ENCODE results near the gene NIPAL1.
"Not testable (repeated sequence)": the region's sequence is repeated elsewhere in the genome, so short reads cannot be mapped to it uniquely, and the experiment has no call there.

NIPAL1 gene

DNA sequence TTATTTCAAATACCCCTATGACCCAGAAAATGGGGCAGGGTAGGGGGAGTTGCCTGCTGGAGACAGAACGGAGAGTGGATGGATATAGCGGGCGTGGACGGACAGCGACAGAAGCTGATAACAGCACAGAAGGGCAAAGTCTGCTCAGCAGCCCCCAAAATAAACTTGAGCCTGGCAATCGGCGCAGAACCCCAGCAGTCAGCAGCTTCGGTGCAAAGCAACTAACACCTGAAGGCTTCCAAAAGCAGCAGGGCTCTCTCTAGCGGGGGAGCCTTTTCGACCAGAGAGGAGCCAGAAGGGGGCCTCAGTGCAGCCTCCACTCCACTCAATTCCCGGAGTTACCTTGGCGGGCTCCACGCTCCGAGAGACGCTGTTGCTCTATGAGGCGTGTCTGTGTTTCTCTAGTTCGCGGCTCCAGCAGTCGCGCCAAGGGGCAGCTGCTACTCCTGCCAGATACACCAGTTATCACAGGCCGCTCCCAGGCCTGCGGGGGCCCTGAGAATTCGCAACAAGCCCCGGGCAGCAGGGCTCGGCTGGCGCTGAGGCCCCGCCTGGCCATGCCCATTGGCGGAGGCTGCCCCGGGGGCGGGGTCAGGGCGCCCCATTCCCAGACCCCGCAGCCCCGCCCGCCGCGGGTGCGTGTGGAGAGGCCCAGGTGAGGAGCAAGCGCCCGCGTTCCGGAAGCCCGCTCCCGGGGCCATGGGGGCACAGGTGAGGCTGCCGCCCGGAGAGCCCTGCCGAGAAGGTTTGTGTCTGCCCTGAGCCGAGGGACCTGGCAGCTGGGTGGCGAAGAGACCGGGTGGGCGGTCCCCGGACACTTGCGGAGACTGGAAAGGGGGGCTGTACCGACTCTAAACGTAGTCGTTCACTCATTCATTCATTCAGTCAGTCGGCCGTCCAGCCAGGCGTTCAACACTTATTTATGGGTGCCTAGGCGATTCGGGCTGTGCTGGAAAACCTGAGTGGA lies at the start of gene NIPAL1, which contains the start of gene CNGA1:
NIPAL1 (plus strand) TSS at position 632 of the 967 bp plus-strand sequence; CDS start at position 700, 68 bp downstream.
CNGA1 (minus strand) TSS at position 541 of the 967 bp plus-strand sequence. CDS start 63,992 bp downstream, outside the sequence.
- FAIRE-seq: no peak
- peak; percentile 45 for DNase-seq (ENCODE audit: insufficient read length, low spot score)

DNA sequence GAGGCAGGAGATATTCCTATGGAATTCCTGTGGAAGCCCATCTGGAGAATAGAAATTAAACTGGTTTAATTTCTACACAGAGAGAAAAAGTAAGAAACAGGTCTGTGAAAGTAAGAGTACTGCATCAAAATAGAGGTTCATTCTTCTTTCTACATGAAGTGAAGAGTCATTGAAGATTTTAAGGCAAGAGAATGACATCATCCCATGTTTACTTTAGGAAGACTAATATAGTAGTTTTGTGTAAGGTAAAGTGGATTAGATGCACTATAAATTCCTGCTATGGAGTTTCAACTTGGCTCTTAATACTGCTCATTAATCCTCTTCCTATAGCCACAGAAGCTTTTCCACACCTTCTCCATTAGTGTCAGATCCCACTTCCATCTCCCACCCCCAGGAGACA lies 47.7 kb upstream of the NIPAL1 start:
- FAIRE-seq (no peak), DNase-seq (ENCODE audit: insufficient read length, low spot score) (no peak)

DNA sequence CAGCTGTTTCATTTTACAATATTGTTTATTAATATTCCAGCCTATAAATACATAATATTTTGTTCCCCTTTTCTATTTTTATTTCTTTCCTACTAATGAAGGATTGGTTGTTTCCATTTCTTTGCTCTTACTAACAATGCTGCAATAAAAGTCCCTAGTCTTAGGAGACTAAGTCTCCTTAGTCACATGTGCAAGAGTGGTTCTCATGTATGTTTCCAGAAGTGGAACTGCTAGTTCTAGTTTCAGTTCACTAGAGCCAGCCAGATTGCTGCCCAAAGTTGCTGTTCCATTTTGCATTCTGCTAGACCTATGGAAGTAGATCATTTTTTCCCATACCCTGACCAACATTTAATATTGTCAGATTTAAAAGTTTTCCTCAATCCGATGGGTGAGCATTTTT lies 44.4 kb upstream of the NIPAL1 start:
- DNase-seq (ENCODE audit: insufficient read length, low spot score) (no peak), FAIRE-seq (peak; percentile 4)

DNA sequence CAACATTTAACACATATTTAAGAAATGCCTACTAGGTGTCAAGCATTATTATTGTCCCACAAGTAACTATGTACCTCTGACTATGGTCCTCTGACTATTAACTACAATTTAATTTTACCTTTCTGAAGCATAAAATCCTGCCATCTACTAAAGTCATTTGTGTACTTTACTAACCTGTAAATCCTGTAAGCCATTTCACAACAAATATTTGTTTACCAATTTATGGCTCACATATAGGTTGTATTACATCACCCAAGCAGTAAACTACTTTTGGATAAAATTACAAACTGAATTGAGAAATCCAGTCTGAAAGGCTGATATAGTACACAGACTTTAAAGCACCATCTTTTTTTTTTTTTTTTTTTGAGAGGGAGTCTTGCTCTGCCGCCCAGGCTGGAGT lies 43.9 kb upstream of the NIPAL1 start:
- FAIRE-seq (no peak), DNase-seq (ENCODE audit: insufficient read length, low spot score) (no peak)

GRCh38 chr4:47974566-47974965 lies 42.0 kb upstream of the NIPAL1 start:
- DNase-seq (ENCODE audit: insufficient read length, low spot score) (no peak), FAIRE-seq (no peak)

DNA sequence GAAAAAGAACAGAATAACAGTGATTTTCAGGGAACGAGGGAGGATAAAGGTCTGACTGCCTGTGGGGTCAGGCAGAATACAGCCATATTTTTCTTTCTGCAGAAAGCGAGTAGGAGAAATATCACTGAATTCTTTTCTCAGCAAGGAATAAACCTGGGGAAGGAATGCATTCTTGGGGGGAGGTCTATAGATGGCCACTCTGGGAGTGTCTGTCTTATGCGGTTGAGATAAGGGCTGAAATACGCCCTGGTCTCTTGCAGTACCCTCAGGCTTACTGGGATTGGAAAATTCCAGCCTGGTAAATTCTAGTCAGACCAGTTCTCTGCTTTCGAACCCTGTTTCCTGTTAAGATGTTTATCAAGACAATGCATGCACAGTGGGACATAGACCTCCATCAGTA lies 26.4 kb upstream of the NIPAL1 start:
- FAIRE-seq (no peak), DNase-seq (ENCODE audit: insufficient read length, low spot score) (no peak)

DNA sequence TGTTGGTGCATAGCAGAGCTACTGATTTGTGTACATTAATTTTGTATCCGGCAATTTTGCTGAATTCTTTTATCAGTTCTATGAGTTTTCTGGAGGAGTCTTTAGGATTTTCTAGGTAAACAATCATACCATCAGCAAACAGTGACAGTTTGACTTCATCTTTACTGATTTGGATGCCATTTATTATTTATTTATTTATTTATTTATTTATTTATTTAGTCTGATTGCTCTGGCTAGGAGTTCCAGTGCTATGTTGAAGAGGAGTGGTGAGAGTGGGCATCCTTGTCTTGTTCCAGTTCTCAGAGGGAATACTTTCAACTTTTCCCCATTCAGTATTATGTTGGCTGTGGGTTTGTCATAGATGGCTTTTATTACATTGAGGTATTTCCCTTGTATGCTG lies 24.1 kb upstream of the NIPAL1 start:
- FAIRE-seq; DNase-seq (ENCODE audit: insufficient read length, low spot score): not testable (repeated sequence)

- DNase-seq (ENCODE audit: insufficient read length, low spot score) (no peak), FAIRE-seq (no peak)
These were observed 20.6 kb upstream of the NIPAL1 start for GRCh38 chr4:47996021-47996420.

DNA sequence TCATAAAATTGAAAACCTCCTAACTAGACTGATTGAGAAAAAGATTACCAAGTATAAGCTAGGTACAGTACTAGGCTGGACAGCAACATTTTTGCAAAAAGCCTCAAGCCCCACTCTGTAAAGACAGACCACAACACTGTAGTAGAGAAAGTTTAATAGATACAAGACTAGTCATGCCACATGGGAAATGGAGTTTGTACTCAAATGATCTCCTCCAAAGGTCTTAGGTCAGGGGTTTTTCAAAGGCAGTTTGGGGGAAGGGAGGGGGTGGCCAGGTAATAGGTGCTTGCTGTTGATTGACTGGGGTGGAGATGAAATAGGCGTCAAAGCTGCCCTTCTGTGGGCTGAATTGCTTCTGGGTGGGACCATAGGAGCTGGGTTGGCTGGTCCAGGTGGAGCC lies 14.3 kb upstream of the NIPAL1 start:
- DNase-seq (ENCODE audit: insufficient read length, low spot score) (no peak), FAIRE-seq (no peak)

- DNase-seq (ENCODE audit: insufficient read length, low spot score); FAIRE-seq: not testable (repeated sequence)
These were observed 13.0 kb upstream of the NIPAL1 start for GRCh38 chr4:48003568-48003967.

- no peak for FAIRE-seq
- no peak for DNase-seq (ENCODE audit: insufficient read length, low spot score)
These were observed 10.8 kb upstream of the NIPAL1 start for GRCh38 chr4:48005781-48006180.

- DNase-seq (ENCODE audit: insufficient read length, low spot score) (no peak), FAIRE-seq (no peak)
These were observed 8.5 kb upstream of the NIPAL1 start for GRCh38 chr4:48008021-48008596.

DNA sequence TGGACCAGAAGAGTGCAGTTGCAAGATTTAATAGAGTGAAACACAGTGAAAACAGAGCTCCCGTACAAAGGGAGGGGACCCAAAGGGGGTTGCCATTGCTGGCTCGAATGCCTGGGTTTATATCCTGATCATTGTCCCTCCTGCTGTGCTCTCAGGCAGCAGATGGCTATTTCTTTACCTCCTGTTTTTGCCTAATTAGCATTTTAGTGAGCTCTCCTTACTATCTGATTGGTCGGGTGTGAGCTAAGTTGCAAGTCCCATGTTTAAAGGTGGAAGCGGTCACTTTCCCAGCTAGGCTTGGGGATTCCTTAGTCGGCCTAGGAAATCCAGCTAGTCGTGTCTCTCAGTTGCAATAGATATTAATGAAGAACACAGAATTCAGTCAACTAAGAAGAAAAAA lies 5.7 kb upstream of the NIPAL1 start:
- not testable (repeated sequence) for FAIRE-seq; DNase-seq (ENCODE audit: insufficient read length, low spot score)

DNA sequence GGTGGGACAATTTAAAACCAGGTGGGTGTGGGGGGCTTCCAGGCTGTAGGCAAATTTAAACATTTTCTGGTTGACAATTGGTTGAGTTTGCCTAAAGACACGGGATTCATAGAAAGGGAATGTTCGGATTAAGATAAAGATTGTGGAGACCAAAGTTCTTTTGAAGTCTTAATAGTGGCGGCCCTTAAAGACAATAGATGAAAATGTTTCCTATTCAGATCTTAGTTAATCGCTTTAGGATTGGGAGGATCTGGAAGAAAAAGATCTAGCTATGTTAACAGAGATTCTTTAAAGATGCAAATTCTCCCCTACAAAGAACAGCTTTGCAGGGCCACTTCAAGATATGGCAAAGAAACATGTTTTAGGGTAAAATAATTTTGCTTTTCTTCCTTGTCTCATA lies 4.8 kb upstream of the NIPAL1 start:
- FAIRE-seq: no peak
- DNase-seq (ENCODE audit: insufficient read length, low spot score): no peak

GRCh38 chr4:48012824-48013223 lies 3.7 kb upstream of the NIPAL1 start:
- no peak for DNase-seq (ENCODE audit: insufficient read length, low spot score)
- no peak for FAIRE-seq

DNA sequence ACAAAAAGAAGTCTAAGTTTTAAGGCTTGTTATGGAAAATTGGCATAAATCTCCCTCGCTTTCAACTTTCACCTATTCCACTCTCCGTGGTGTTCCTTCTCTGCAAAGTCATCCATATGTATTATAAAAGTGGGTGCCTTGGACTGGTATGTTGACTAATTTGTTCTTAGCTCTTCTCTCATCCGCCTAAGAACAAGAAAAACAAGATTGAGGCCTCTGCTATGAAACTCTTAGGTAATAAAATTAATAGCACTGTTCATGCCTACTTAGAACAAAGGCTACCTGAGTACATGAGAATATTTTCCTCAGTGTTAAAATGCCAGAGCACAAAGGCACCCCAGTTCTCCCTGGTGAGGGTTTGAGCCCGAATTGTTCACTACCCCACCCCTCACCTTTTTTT lies 1.4 kb upstream of the NIPAL1 start:
- FAIRE-seq (no peak), DNase-seq (ENCODE audit: insufficient read length, low spot score) (no peak)

- no peak for FAIRE-seq
- DNase-seq (ENCODE audit: insufficient read length, low spot score): no peak
These were observed 894 bp upstream of the NIPAL1 start for GRCh38 chr4:48015678-48016077.

DNA sequence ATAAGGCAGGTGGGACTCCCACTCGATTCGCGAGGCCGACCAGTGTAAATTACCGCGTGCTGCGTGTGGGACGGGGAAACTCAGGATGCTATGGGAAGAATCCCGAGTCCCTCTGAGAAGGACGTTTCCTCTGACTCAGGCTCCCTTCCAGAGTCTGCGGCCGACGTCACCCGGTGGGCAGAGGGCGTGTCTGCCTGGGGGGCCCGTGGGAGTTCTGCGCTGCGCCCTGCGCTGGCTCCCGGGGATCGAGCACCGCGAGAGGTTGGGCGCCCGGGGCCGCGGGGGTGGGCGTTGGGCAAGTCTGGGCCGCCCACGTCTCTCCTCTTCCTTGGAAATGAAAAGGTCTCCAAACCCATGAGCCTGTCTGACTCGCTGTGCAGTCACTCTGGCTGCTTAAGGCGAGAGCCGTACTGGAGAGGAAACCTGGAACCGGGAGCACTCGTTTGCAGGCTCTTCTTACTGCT lies 568 bp downstream of the NIPAL1 start:
- no peak for DNase-seq (ENCODE audit: insufficient read length, low spot score)
- no peak for FAIRE-seq

GRCh38 chr4:48018112-48018511 lies 1.5 kb downstream of the NIPAL1 start:
- FAIRE-seq (no peak), DNase-seq (ENCODE audit: insufficient read length, low spot score) (no peak)

DNA sequence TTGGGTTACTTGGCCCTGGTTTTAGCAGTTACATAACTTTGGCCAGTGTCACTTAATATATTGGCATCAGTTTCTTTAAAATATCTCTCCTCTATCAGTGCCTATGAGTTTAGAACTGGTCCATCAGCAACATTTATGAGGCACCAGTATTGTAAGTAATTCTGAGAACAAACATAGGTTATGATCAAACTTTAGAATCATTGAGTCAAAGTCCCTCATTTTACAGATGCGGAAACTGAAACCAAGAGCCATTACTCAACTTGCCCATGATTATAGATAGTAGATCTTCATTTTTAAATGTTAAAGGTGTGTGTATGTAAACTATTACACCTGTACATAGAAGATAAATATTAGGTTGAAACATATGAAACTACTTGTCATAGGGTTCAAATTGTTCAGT lies 4.5 kb downstream of the NIPAL1 start:
- no peak for FAIRE-seq

GRCh38 chr4:48022192-48022799 lies 5.7 kb downstream of the NIPAL1 start:
- DNase-seq (ENCODE audit: insufficient read length, low spot score) (no peak), FAIRE-seq (no peak)

More for the DNA sequence above, 4.5 kb downstream of the NIPAL1 start:
- DNase-seq (ENCODE audit: insufficient read length, low spot score): no peak

Measured in GM19239 (cell line).